Right lobe of liver (tissue), 4 donors: ENCODE results near the gene NR3C2.

Source experiments
- CTCF ChIP-seq, 4 donors: fragments of 200-600 bp in 3 of 4; fragments of 450-650 bp in 1 of 4; IDR thresholded peaks; one replicate each; pipeline versions ENCODE4 v1.5.1 to v1.8.0; 2016 to 2022; ENCODE audit warnings: antibody characterized with exemption in 4 of 4, mild to moderate bottlenecking in 2 of 4
- POLR2A ChIP-seq: fragments of 450-650 bp; IDR thresholded peaks from one replicate; pipeline ENCODE4 v1.6.1; 2017; ENCODE audit warnings: antibody characterized with exemption, mild to moderate bottlenecking
- donor health status: DM: no; HTN: no; CAD: no.
- donor health status: DM: no; HTN: no; CAD: no.
- donor health status: DM: no; HTN: yes; CAD: no.

- no peak for TF ChIP-seq CTCF (IDR thresholded peaks at IDR 0.05)
- no peak for TF ChIP-seq POLR2A
Measured at GRCh38 chr4:148116969-148117368, 325.2 kb downstream of the NR3C2 start.
